ENCODE data around the gene RYK.
"Not testable (repeated sequence)": the region's sequence is repeated elsewhere in the genome, so short reads cannot be mapped to it uniquely, and the experiment has no call there.

Gene RYK

DNA sequence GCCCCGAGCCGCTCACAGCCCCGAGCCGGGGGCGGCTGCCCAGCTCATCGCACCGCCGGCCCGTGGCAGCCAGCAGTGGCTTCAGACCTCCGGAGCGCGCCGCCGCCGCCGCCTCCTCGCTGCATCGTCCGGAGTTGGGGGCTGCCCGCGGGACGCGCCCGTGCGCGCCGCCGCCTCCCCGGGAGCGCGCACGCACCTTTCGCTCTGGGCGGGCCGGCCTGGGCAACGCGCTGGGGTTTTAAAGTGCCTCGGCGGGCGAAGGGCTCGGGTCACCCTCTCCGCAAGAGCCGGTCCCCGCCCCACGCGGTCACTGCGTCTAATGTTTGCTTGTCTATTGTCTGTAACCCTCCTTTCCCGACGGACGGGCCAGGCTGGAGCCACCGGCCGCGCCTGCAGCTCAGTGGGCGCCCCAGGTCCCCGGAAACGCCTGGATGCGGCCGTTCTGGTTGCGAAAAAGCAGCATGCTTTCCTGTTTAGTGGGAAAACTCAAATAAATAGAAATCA lies at the start of gene RYK:
Gene RYK, minus strand, starts transcription at position 143 of the 504 bp plus-strand sequence. CDS start 205 bp downstream, outside the sequence.
- peak; percentile 50 to 56 for DNase-seq (ENCODE audit: low read depth in 2 of 2)

DNA sequence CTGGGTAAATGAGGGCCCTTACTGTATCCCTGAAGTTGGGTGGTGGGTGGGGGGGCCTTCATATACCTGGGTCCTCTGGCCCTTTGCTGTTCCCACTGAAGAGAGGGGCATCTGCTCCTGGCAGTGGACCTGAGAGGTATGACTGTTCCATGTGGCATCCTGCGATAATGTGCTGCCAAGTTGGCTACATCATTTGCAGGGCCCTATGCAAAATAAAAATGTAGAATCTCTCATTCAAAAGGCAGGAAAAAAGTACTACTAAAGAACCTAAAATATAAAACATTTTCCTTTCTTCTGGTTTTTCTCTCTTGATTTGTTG lies 49.2 kb upstream of the RYK start:
- DNase-seq (ENCODE audit: low read depth in 2 of 2) = no peak

- DNase-seq (ENCODE audit: low read depth in 2 of 2) = no peak
Measured at GRCh38 chr3:134299185-134299887, 48.7 kb upstream of the RYK start.

DNA sequence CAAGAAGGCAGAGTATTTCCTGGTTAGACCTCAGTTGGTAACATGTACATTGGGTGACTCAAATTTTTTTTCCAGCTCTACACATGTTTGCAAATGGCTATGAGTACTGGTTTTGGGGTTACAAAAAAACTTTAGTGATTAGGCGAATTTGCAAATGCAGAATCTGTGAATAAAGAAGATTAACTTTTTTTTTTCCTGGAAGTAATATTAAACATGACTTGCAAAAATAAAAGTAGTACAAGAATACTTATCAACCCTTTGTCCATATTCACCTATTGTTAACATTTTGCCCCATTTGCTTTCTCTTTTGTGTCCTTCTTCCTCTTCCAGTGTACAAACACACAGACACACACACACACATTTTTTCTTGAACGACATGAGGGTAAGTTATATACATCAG lies 47.6 kb upstream of the RYK start:
- no peak for DNase-seq (ENCODE audit: low read depth in 2 of 2)

- no peak for DNase-seq (ENCODE audit: low read depth in 2 of 2)
Measured at GRCh38 chr3:134296616-134297015, 46.0 kb upstream of the RYK start.

DNA sequence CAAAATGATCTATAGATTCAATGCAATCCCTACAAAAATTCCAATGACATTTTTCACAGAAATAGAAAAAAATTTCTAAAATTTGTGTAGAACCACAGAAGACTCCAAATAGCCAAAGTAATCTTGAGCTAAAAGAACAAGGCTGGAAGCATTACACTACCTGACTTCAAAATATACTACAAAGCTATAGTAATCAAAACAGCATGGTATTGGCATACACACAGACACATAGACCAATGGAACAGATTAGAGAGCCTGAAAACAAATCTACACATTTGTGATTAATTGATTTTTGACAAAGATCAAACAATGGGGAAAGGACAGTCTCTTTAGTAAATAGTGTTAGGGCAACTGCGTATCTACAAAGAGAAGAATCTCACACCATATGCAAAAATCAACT lies 45.3 kb upstream of the RYK start:
- no peak for DNase-seq (ENCODE audit: low read depth in 2 of 2)

- DNase-seq (ENCODE audit: low read depth in 2 of 2) = peak; percentile 20 to 60
Measured at GRCh38 chr3:134294302-134295280, 43.9 kb upstream of the RYK start.

DNA sequence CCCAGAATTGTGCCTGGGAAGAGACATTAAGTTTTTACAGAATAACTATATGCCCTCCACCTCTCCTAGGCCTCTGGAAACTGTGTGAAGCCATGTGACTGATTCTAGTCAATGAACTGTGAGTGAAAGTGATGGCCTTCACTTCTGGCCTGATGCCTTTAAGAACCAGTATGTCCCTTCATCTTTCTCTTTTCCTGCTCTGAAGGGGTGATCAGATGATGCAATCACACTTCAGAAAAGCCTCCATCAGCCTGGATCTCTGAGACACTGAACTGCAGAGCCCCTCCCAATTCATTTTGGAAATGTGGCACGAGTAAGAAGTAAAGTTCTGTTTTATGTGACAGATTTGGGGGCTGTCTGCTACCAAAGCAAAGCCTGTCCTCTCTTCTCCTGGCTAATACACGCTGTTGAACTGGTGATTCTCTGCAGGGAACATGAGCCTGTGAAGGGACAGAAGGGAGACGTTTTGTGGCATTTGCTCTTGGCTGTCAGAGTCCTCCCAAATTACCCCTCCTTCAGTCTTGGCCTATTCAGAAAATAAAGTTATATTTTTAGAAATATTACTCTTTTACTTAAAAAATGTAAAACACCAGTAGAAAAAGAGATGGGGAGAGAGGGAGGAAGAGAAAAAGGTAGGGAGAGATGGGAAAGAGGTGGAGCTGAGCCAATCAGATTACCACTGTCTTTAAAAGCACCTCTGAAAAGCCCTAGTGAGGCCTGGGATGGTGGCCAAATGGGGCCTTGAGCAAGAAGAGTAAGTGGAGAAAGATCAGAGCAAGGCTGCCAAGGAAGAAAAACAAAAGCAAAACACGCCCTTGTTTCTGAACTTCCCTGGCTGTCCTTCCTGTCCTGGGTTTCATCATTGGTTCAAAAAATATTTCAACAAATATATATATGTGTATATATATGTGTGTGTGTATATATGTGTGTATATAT lies 40.9 kb upstream of the RYK start:
- no peak for DNase-seq (ENCODE audit: low read depth in 2 of 2)

DNA sequence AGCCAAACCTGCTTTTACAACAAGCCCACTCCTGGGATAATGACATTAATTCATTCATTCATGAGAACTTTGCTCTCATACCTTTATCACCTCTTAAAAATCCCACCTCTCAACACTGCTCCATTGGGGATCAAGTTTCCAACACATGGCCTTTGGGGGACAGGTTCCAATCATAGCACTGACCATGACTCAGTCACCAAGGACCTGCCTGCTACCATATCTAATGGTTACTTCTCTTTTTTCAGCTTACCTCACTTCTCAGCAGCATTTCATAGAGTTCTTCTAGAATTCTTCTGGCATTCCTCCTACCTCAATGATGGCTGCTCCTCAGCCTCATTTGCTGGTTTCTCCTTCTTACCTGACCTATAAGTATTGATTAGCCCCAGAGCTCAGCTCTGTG lies 36.9 kb upstream of the RYK start:
- DNase-seq (ENCODE audit: low read depth in 2 of 2) = no peak

- no peak for DNase-seq (ENCODE audit: low read depth in 2 of 2)
Measured at GRCh38 chr3:134284438-134284837, 33.8 kb upstream of the RYK start.

DNA sequence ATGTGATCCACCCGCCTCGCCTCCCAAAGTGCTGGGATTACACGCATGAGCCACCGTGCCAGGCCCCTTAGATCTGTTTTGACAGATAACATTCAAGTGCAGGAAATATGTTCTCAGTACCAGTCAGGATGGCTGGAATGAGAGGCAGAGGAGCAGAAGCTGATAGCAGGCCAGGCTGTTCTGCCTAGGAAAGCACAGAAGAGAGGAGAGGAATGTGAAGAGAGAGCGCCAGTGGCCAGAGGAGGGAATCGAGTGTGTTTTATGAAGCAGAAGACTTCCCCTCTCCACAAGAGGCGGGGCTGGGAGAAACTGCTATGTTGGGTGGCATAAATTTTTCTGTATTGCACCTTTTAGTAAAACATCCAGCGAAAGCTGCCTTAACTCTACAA lies 32.0 kb upstream of the RYK start:
- no peak for DNase-seq (ENCODE audit: low read depth in 2 of 2)

GRCh38 chr3:134281912-134282658 lies 31.4 kb upstream of the RYK start:
- DNase-seq (ENCODE audit: low read depth in 2 of 2) = no peak

GRCh38 chr3:134279466-134279865 lies 28.8 kb upstream of the RYK start:
- no peak for DNase-seq (ENCODE audit: low read depth in 2 of 2)

DNA sequence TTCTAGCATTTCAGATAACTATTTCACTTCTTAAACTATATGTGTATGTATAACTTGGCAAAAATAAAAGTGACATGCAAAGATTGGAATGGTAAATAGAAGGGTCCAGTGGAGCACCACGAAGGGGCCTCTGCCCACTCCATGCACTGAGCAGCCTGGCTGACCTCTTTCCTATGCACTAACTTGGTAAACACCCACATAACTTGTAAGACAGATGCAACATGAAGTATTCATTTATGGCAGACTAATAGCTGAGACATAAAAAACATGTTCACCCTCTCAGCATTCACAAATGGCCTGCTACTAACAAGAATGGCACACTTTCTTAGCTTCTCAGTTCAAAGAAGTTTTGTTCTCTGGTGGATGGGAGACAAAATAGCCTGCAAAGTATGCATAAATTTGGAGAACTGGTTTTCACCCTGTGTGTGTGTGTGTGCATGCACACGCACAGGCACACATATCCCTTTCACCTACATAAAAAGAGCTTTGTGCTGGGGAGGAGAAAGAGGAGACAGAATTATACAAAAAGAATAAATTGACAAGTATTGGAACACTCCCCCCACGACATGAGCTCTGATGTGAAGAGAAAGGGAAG lies 26.5 kb upstream of the RYK start:
- no peak for DNase-seq (ENCODE audit: low read depth in 2 of 2)

DNA sequence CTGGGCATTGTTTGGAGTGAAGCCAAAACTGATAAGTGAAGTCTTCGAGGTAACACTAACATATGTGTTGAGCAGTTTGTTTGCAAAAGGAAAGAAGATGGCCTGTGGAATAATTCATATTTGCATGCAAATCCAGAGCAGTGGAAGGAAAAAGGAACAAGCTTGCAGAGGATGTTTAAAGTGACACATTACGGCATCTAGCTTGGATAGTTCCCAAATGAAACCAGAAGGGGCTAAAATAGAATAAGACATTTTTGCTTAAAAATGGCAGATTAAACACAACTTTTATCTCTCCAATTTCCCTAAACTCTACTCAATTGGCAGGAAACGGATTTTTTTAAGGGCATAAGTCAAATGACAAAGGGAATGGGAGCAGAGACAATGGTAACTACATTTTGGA lies 25.4 kb upstream of the RYK start:
- no peak for DNase-seq (ENCODE audit: low read depth in 2 of 2)

DNA sequence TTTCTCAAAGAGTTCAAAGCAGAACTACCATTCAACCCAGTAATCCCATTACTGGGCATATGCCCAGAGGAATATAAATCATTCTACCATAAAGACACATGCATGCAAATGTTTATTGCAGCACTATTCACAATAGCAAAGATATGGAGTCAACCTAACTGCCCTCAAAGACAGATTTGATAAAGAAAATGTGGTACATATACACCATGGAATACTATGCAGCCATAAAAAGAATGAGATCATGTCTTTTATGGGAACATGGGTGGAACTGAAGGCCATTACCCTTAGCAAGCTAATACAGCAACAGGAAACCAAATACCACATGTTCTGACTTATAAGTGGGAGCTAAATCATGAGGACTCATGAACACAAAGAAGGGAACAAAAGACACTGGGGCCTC lies 24.5 kb upstream of the RYK start:
- not testable (repeated sequence) for DNase-seq (ENCODE audit: low read depth in 2 of 2)

DNA sequence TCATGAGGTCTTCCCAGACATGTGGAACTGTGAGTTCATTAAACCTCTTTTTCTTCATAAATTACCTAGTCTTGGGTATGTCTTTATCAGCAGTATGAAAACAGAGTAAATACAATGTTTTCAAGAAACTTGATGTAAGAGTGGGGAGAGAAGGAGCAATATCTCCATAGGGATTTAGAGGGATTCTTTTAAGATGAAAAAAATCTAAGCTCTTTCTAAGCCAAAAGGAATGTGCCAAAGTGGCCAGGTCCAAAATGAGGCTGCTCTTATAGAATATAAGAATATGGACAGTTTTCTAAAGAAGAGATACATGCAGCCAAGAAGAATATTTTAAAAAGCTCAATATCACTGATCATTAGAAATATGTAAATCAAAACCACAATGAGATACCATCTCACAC lies 23.9 kb upstream of the RYK start:
- no peak for DNase-seq (ENCODE audit: low read depth in 2 of 2)

GRCh38 chr3:134267996-134268395 lies 17.3 kb upstream of the RYK start:
- DNase-seq (ENCODE audit: low read depth in 2 of 2) = no peak

DNA sequence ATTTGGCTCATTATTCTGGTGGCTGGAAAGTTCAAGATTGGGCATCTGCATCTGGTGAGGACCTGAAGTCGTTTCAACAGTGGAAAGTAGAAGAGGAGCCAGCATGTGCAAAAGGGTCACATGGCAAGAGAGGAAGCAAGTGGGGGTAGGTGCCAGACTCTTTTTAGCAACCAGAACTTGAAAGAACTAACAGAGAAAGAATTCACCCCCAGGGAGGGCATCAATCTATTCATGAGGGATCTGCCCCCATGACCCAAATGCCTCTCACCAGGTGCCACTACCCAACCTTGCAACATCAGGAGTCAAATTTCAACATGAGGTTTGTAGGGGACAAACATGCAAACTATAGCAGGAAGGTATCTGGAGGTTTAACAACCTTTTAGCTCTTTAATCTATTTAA lies 10.3 kb upstream of the RYK start:
- no peak for DNase-seq (ENCODE audit: low read depth in 2 of 2)

GRCh38 chr3:134258761-134259347 lies 8.2 kb upstream of the RYK start:
- DNase-seq (ENCODE audit: low read depth in 2 of 2) = no peak

Data from stimulated activated CD4-positive, alpha-beta T cell treated with anti-CD3 and anti-CD28 coated beads, Interleukin-12 subunit alpha, Interleukin-12 subunit beta, amount 100 ng/mL, for 24 hours (primary cell).